Measurements from ENCODE around the gene KLK14.

The KLK14 gene

GRCh38 chr19:51108066-51108804 lies 25.5 kb upstream of the KLK14 start, which contains the start of gene CTU1:
TSS of gene CTU1 (minus strand) at chr19:51108409. CDS start at chr19:51104569, 3,840 bp downstream.
- DNase-seq = peak; percentile 99

DNA sequence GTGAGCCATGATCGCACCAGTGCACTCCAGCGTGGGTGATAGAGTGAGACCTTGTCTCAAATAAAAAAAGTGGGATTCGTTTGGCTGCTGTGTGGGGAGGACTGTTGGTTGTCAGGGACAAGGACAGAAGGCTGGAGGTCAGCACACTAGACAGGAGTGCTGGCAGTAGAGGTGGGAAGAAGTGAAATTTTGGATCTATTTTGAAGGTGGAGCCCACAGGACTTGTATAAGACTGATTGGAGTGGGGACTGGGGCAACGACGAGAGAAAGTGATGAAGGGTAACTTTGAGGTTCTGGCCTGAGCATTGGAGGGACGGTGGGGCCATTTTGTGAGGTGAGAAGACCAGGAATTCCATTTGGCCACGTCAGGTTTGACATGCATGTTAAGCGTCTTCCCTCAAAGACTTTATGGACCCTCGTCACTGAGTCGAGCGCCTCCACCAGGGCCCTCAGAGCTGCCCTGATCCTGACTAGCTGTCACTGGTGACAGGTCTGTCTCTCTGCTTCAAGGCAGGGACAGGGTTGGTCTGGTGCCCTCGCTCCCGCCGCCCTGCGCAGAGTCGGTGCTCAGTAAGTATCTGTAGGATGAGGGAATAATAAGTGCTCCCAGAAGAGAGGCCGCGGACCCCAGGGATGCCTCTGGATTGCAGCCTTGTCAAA lies 24.8 kb upstream of the KLK14 start:
- DNase-seq = no peak

- DNase-seq = no peak
These were observed 21.2 kb upstream of the KLK14 start for GRCh38 chr19:51103926-51104341.

DNA sequence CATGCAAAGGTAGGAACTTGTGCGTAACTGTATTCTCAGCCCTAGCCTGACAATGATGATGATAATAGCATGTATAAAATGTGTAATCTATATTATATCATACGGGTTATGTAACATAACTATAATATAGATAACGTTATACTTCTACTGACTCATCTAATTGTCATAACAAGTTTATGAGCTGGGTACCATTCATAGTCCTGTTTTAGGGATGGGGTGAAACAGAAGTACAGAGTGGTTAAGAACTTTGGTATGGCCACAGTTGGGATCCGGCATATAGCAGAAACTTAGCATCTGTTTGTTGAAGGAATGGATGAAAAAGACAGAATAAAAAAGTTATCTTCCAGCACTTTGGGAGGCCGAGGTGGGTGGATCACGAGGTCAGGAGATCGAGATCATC lies 20.3 kb upstream of the KLK14 start:
- DNase-seq = no peak

DNA sequence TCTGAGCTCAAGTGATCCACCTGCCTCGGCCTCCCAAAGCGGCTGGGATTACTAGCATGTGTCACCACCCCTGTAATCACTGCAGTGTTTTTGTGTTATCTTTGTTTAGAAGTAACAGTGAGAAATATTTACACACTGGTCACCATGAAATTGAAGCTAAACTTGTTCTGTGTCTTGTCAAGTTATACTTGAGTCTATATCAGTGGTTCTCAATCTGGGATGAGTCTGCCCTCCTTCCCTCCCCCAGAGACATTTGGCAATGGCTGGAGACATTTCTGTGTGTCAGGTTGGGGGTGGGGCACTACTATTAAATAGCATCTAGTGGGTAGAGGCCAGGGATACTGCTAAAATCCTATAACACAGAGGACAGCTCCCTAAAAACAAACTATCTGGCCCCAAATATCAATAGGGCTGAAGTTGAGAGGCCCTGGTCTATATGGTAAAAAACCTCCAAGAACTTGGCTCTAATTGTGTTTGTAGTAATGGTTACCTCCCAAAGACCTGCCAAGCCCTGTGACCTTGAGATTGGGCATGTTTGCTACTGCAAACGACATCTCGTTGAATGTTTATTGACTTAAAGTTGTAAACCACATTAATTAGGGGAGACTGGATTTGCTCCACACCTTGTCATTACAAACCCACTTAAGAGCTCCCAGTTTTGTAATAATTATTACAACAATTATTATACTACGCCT lies 18.6 kb upstream of the KLK14 start:
- no peak for DNase-seq

DNA sequence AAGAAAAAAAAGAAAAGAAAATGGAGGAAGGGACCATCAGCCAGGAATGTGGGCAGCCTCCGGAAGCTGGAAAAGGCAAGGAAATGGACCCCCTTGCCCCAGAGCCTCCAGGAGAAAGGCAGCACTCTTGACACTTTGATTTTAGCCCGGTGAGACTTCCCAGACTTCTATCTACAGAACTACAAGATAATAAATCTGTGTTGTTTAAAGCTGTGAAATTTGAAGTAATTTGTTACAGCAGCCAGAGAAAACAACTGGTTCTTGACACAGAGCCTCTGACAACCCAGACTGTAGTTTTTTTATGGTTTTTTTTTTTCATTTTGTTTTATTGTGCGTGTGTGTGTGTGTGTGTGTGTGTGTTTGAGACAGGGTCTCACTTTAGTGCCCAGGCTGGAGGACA lies 17.9 kb upstream of the KLK14 start:
- DNase-seq = no peak

GRCh38 chr19:51099047-51099382 lies 16.3 kb upstream of the KLK14 start:
- no peak for DNase-seq

GRCh38 chr19:51098365-51099046 lies 15.8 kb upstream of the KLK14 start:
- no peak for DNase-seq

- no peak for DNase-seq
These were observed 15.1 kb upstream of the KLK14 start for GRCh38 chr19:51097796-51098195.

- DNase-seq = peak; percentile 69
These were observed 14.6 kb upstream of the KLK14 start for GRCh38 chr19:51097166-51097738.

DNA sequence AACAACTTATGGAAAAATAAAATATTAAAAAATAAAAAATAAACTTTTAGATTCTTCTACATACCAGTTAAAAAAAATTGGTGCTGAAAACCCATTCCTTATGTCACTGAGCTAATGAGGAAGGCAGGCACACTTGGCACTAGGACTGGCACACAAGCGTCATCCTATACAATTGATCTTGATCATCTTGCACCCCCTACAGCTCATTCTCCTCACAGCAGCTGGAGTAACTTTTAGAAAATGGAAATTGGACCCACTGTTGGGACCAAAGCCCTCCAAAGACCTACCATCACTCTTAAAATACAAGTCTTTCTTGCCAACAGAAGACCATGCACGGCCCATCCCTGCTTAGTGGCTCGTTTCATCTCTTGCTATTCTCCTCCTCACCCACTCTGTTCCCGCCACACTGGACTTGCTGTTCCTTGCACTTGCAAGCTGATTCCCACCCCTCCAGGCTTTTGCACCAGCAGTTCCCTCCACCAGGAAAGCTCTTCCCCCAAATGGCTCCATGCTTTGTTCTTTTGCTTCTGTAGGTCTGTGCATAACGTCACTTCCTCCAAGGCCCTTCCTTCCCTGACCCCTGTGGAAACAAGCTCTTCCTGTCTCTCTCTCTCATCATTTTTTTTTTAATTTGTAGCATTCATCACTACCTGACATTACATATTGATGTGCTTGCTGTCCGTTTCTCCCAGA lies 13.9 kb upstream of the KLK14 start:
- peak; percentile 39 for DNase-seq

DNA sequence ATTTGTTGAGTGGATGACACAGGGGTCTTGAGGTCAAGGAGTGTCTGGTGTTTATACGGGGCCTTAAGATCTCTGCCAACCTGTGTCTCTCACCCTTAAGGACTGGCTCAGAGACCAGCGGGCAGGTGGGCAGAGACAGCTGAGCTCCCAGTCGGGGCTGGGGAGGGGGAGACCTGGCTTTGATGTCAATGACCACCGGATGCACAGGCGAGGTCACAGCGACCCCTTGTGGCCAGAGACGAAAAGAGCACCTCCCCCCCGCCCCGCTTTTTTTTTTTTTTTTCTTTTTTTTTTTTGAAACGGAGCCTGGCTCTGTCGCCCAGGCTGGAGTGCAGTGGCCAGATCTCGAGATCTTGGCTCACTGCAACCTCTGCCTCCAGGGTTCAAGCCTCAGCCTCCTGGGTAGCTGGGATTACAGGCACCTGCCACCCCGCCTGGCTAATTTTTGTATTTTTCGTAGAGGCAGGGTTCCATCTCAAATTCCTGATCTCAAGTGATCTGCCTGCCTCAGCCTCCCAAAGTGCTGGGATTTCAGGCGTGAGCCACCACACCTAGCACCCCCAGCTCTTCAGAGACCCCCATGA lies 12.1 kb upstream of the KLK14 start:
- DNase-seq = no peak

- DNase-seq = no peak
These were observed 11.0 kb upstream of the KLK14 start for GRCh38 chr19:51093510-51094345.

- no peak for DNase-seq
These were observed 10.4 kb upstream of the KLK14 start for GRCh38 chr19:51093101-51093500.

DNA sequence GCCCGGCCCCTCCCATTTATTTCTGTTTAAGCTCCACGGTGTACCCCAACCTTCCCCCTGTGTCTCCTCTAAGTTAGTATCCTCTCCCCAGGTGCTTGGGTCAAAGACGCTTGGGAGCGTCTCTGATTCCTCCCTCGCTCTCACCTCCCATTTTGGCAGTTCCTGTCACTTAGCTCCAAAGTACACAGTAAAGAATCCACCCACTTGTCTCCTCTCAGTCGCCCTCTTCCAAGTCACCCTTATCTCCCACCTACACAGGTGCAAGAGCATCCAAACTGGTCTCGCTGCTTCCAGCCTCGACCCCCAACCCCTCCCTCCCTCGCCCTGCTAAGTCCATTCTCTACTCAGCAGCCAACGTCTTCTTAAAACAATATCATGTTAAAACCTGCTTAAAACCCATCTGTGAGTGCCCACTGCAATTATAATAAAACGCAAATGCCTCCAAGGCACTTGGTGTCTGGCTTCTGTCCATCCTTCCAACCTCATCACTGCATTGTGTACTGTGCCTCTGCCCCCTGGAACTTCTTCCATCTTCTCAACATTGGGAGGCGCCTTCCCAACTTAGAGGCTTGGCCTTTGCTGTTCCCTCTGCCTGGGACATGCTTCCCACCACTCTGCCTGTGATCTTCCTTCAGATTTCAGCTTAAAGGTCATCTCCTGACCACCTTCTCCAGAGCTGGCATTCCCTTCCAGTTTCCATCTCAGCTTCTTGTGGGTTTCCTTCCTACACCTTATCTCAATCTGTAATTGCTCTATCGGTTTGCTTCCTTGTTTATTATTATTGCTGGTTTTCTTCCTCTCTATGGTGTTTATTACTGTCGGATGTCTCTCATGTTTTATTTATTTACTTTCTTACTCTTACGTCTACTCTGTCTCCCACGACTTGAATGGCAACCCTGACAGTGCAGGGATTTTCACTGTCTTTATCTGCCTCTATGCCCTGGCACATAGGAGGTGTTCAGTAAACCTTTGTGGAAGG lies 9.5 kb upstream of the KLK14 start:
- DNase-seq = peak; percentile 48

- DNase-seq = no peak
These were observed 8.4 kb upstream of the KLK14 start for GRCh38 chr19:51091126-51091525.

DNA sequence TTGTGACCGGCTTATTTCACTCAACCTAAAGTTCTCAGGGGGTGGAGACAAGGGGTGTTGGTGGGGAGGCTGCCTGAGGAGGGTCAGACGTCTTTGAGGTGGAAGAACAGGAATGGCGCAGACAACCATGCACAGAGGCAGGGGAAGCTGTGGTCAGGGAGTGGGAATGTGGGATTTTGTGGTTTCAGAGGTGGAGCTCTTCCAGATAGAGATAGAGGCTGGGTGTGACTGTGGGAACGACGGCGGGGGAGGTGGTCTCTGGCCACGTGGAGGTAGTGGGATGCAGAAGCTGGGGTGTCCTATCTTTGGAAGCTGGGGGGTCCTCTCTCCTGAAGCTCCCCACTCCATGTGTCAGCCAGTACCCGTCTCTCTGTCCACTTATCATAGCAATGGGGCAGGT lies 7.8 kb upstream of the KLK14 start:
- no peak for DNase-seq

GRCh38 chr19:51089786-51090185 lies 7.1 kb upstream of the KLK14 start:
- no peak for DNase-seq

- DNase-seq = no peak
These were observed 3.6 kb upstream of the KLK14 start for GRCh38 chr19:51086153-51086850.
